Fibroblast of pulmonary artery (primary cell): Measurements from ENCODE around the gene SMURF2.
A peak's percentile ranks its signal among the peaks of the same experiment; 100 is the strongest.

Experiments
- DNase-seq: peaks from one replicate; pipeline ENCODE4 v3.0.0-alpha.2; 2010; ENCODE audit warnings: low read depth
- H3K4me3 ChIP-seq: replicated peaks from 2 replicates; pipeline ENCODE4 v1.5.1; 2011; ENCODE audit warnings: low read depth, mild to moderate bottlenecking, control low read depth, low read length, moderate library complexity
- TF ChIP-seq, protein P1 (sequence below): IDR thresholded peaks from 2 replicates; pipeline ENCODE4 v1.5.1; 2011; ENCODE audit warnings: mild to moderate bottlenecking, control low read depth, low read length, inconsistent platforms; ENCODE audit errors: missing control alignments

The SMURF2 gene

DNA sequence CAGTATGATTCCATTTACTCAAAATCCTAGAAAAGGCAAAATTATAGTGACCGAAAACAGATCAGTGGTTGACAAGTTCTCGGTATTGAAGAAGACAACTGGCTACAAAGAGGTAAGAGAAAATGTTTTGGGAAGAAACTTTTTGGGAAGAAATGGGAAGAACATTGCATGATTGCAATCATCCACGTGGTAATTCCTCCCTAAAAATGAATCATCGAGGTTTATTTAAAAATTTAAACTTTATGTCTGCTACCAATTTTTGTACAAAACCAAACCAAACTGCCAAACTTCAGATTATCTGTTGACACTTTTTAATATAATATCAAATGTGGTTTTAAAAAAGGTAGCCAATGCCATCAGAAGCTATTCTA, 8.1 kb downstream of the SMURF2 start:
- TF ChIP-seq, protein P1, sequence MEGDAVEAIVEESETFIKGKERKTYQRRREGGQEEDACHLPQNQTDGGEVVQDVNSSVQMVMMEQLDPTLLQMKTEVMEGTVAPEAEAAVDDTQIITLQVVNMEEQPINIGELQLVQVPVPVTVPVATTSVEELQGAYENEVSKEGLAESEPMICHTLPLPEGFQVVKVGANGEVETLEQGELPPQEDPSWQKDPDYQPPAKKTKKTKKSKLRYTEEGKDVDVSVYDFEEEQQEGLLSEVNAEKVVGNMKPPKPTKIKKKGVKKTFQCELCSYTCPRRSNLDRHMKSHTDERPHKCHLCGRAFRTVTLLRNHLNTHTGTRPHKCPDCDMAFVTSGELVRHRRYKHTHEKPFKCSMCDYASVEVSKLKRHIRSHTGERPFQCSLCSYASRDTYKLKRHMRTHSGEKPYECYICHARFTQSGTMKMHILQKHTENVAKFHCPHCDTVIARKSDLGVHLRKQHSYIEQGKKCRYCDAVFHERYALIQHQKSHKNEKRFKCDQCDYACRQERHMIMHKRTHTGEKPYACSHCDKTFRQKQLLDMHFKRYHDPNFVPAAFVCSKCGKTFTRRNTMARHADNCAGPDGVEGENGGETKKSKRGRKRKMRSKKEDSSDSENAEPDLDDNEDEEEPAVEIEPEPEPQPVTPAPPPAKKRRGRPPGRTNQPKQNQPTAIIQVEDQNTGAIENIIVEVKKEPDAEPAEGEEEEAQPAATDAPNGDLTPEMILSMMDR = no peak
- H3K4me3 ChIP-seq = no peak overlapping the region

DNA sequence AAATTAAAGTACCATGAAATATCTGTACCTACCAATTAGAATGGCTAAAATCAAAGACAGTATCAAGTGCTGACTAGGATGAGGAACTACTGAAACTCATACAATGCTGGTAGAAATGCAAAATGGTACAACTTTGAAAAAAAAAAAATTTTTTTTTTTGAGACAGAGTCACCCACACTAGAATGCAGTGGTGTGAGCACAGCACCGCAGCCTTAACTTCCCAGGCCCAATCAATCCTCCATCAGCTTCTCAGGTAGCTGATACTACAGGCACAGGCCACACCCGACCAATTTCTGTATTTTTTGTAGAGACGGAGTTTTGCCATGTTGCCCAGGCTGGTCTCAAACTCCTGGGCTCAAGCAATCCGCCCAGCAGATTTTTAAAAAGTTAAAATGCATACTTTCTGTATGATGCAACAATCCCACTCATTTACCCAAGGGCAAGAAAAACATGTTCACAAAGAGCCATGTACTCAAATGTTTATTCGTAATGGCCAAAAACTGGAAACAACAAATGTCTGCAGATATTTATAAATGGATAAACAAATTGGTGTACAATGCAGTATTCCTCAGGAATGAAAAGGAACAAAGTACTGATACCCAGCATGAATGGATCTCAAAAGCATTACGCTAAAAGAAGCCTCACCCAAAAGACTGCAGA, 8.7 kb downstream of the SMURF2 start:
- TF ChIP-seq, protein P1 = no peak
- no peak overlapping the region for H3K4me3 ChIP-seq
- DNase-seq = peak; percentile 50

More for the DNA sequence above, 8.1 kb downstream of the SMURF2 start:
- DNase-seq = no peak

DNA sequence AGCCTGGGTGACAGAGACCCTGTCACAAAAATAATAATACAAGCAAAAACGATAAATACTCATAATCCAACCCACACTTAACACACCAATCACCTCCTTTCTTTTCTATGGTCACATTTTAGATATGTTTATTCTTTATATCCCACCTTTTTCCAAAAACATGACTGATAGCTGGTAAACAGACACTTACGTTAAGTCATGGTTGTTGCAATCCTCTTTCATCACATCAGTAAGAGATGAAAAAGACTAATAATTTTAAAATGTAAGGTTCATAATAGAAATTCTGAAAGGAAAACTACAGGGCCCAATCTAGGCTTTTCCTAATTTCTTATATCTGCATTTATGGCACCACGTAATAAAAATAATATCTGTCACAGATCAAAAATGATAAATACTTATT, 10.2 kb downstream of the SMURF2 start:
- DNase-seq = no peak
- no peak overlapping the region for H3K4me3 ChIP-seq
- TF ChIP-seq, protein P1 = no peak

DNA sequence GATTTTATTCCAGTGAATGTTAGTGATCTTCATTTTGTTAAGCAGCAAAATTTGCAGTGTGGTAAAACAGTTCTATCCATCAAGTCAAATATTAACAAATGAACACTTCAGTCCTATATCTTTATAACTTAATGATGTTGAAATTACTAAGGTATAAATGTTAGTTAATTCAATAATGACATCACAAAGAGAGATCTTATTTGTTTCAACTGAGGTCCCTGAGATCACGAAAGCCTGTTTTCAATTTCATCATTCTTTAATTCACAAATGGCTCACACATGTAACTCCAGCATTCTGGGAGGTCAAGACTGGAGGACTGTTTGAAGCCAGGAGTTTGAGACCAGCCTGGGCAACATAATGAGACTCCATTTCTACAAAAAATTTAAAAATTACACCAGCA, 13.9 kb downstream of the SMURF2 start:
- DNase-seq = no peak
- TF ChIP-seq, protein P1 = no peak
- no peak overlapping the region for H3K4me3 ChIP-seq

DNA sequence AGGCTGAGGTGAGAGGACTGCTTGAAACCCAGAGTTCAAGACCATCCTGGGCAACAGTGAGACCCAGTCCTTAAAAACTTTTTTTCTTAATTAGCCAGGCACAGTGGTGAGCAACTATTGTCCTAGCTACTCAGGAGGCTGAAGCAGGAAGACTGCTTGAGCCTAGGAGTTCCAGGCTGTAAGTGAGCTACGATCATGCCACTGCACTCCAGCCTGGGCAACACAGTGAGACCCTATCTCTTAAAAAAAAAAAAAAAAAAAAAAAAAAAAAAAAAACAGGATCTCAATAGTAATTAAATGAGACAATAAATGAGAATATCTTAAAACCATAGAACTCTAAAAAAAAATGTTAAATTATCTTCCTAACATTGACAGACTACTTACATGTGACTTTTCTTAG, 14.3 kb downstream of the SMURF2 start:
- DNase-seq = no peak

DNA sequence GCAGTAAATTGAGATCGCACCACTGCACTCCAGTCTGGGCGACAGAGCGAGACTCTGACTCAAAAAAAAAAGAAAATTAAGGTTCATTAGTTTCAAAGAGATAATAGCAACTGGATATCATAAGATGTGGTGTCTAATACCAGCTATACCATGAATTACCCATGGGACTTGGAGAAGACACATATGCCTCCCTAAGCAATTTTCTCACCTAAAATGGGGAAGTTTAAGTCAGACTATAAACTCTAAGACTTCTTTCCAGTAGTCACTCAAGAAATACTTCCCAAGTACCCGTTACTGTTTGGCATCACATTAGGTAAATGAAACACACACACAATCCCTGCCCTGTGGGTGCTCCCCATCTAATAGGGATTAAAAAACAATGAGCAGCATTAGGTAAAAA, 22.6 kb downstream of the SMURF2 start:
- H3K4me3 ChIP-seq = no peak overlapping the region
- DNase-seq = no peak
- TF ChIP-seq, protein P1 = no peak

More for the DNA sequence above, 14.3 kb downstream of the SMURF2 start:
- TF ChIP-seq, protein P1 = no peak
- no peak overlapping the region for H3K4me3 ChIP-seq

DNA sequence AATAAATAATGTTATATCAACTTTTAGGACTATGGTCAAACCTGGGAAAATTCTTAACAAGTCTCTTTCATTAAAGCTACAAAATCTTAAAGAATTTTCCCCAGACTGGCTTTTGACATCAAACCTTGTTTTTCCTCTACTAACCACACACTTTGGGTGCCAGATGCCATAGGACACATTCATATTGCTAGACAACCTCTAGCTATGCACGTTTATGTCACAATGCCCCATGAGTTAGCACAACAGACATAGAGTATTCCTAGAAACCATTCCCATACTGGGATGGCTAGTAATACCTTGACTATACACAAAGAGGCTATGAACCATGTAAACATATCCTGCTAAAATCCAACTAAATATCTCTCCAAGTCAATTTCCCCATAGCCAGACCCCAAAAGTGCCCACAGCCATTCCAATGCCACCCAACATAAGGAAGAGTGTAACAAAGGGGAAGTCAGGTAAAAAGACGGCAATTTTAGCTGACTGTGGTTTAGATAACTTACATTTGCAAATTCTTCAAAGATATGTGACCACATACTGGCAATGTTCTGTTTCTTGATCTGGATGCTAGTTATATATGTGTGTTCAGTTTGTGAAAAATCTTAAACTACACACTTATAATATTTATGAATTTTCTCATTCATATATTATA, 23.4 kb downstream of the SMURF2 start:
- TF ChIP-seq, protein P1 = no peak
- no peak overlapping the region for H3K4me3 ChIP-seq
- peak; percentile 38 for DNase-seq
